Osteoblast (primary cell): Measurements from ENCODE around the gene ACVR1. TPM values are rescaled to one million over a fixed set of nuclear protein-coding genes. Genes with fewer than 3 reads are reported as not detected.
A peak's percentile ranks its signal among the peaks of the same experiment; 100 is the strongest.

Experiments used
- DNase-seq: peaks from one replicate; pipeline ENCODE4 v3.0.0; 2011; ENCODE audit warnings: low spot score, mixed read lengths; ENCODE audit not compliant: insufficient read length; ENCODE audit errors: missing footprints
- H2AFZ ChIP-seq: 2 replicates; pipeline ENCODE4 v1.6.0; 2011; ENCODE audit warnings: mild to moderate bottlenecking, low read length
- H3K27ac ChIP-seq: 2 replicates; pipeline ENCODE4 v1.5.1; 2011; ENCODE audit warnings: mild to moderate bottlenecking, low read depth, low read length, moderate library complexity
- H3K27me3 ChIP-seq: 2 replicates; pipeline ENCODE4 v1.6.0; 2012; ENCODE audit warnings: mild to moderate bottlenecking, control low read depth, inconsistent platforms, low read length, moderate library complexity; ENCODE audit not compliant: insufficient read depth
- H3K36me3 ChIP-seq: 2 replicates; pipeline ENCODE4 v1.5.1; 2011; ENCODE audit warnings: mild to moderate bottlenecking, low read length, control low read depth, moderate library complexity; ENCODE audit not compliant: insufficient read depth
- H3K4me1 ChIP-seq: 2 replicates; pipeline ENCODE4 v1.5.1; 2011; ENCODE audit warnings: mild to moderate bottlenecking, low read length, control low read depth, moderate library complexity; ENCODE audit not compliant: insufficient read depth
- H3K4me2 ChIP-seq: 2 replicates; pipeline ENCODE4 v1.6.0; 2011; ENCODE audit warnings: mild to moderate bottlenecking, low read length; ENCODE audit not compliant: insufficient read depth
- H3K4me3 ChIP-seq: fragments of 200-600 bp; sonication (generic); 3 replicates; pipeline ENCODE4 v1.5.1; 2012; ENCODE audit warnings: mild to moderate bottlenecking, low read length, inconsistent platforms; ENCODE audit not compliant: insufficient read depth
- H3K79me2 ChIP-seq: 2 replicates; pipeline ENCODE4 v1.6.0; 2012; ENCODE audit warnings: mild to moderate bottlenecking, low read length, control low read depth, inconsistent platforms; ENCODE audit not compliant: insufficient read depth
- H3K9me3 ChIP-seq: 2 replicates; pipeline ENCODE4 v1.5.1; 2011; ENCODE audit warnings: low read depth, low read length, control low read depth
- H4K20me1 ChIP-seq: 2 replicates; pipeline ENCODE4 v1.6.0; 2012; ENCODE audit warnings: mild to moderate bottlenecking, low read length, control low read depth; ENCODE audit not compliant: insufficient read depth
- CTCF ChIP-seq: IDR thresholded peaks from 2 replicates; pipeline ENCODE4 v1.5.1; 2011; ENCODE audit warnings: mild to moderate bottlenecking, low read depth, low read length, moderate library complexity; ENCODE audit errors: extremely low read depth
- total RNA-seq: library from RNA; depleted of rRNA; stranded (reverse); fragments of >200 nt; gene quantifications from 2 replicates; pipeline ENCODE4 v1.2.3, GENCODE V29; 2012

The ACVR1 gene
- total RNA-seq, 1 donor, result 52.5 TPM

GRCh38 chr2:157785866-157786662, 90.1 kb downstream of the ACVR1 start:
- Histone ChIP-seq H4K20me1 (peaks cover 70% of the 10 kb centered on the region), H3K36me3 (peaks cover 3% of the 10 kb centered on the region), H3K27ac (no peak overlapping the region), H3K79me2 (peaks cover 53% of the 10 kb centered on the region), H3K27me3 (no peaks in the 10 kb centered on the region), H3K9me3 (no peaks in the 10 kb centered on the region), H2AFZ (no peak overlapping the region), H3K4me1 (peaks cover 31% of the 10 kb centered on the region), H3K4me2 (no peak overlapping the region), H3K4me3 (no peak overlapping the region)
- no peak for DNase-seq
- TF ChIP-seq CTCF, result no peak

GRCh38 chr2:157785200-157785599, 90.9 kb downstream of the ACVR1 start:
- no peak for DNase-seq
- H2AFZ ChIP-seq, result no peak overlapping the region
- no peak for TF ChIP-seq CTCF
- peaks cover 70% of the 10 kb centered on the region for H4K20me1 ChIP-seq
- H3K36me3 ChIP-seq, result peaks cover 3% of the 10 kb centered on the region
- H3K27me3 ChIP-seq, result no peaks in the 10 kb centered on the region
- peak overlapping the region; percentile 69 for H3K27ac ChIP-seq
- no peaks in the 10 kb centered on the region for H3K9me3 ChIP-seq
- peaks cover 31% of the 10 kb centered on the region for H3K4me1 ChIP-seq
- H3K4me3 ChIP-seq, result no peak overlapping the region
- peak overlapping the region; percentile 75 for H3K4me2 ChIP-seq
- peaks cover 48% of the 10 kb centered on the region for H3K79me2 ChIP-seq

GRCh38 chr2:157784823-157785175, 91.3 kb downstream of the ACVR1 start:
- TF ChIP-seq CTCF, result no peak
- no peaks in the 10 kb centered on the region for H3K27me3 ChIP-seq
- H3K9me3 ChIP-seq, result no peaks in the 10 kb centered on the region
- H3K4me1 ChIP-seq, result peaks cover 31% of the 10 kb centered on the region
- peaks cover 68% of the 10 kb centered on the region for H4K20me1 ChIP-seq
- H3K27ac ChIP-seq, result peak overlapping the region; percentile 69
- H3K4me3 ChIP-seq, result peak overlapping the region; percentile 48
- peak overlapping the region; percentile 75 for H3K4me2 ChIP-seq
- peaks cover 6% of the 10 kb centered on the region for H3K36me3 ChIP-seq
- no peak overlapping the region for H2AFZ ChIP-seq
- peaks cover 47% of the 10 kb centered on the region for H3K79me2 ChIP-seq
- DNase-seq, result no peak

DNA sequence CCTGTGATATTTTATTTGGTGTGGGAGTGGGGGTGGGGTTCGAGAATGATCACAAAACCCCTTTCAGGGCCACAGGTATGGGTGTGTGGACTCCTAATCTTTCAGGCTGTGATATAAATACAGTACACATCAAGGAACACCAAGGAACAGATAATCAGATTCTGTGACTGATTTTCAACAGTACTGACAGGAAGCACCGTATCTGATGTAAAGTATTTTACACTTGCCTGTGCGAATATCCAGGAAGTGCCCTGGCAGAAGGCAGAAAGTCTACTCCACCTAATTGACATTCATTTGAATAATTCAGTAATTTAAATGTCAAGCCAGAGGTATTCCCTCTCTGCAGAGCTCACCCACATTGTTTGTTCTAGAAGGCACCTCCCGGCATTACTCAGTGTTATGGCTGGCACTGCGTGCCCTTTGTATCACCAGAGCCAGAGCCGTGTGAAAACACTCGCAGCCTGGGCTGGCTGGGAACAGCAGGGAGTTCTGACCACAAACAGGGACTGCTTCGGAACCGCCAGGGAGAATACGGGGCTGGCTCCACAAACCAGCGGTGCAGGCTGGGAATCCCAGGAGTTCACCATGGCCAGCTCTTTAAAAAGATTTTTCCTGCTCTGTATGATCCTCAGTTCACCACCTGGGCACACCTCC, 91.8 kb downstream of the ACVR1 start:
- peaks cover 31% of the 10 kb centered on the region for H3K4me1 ChIP-seq
- no peaks in the 10 kb centered on the region for H3K9me3 ChIP-seq
- H3K4me2 ChIP-seq, result peak overlapping the region; percentile 75
- H2AFZ ChIP-seq, result no peak overlapping the region
- H3K79me2 ChIP-seq, result peaks cover 47% of the 10 kb centered on the region
- no peak for TF ChIP-seq CTCF
- H3K27me3 ChIP-seq, result no peaks in the 10 kb centered on the region
- H4K20me1 ChIP-seq, result peaks cover 63% of the 10 kb centered on the region
- peak; percentile 62 for DNase-seq
- peak overlapping the region; percentile 69 for H3K27ac ChIP-seq
- H3K36me3 ChIP-seq, result peaks cover 11% of the 10 kb centered on the region
- H3K4me3 ChIP-seq, result peak overlapping the region; percentile 48
